Activated CD4-positive, alpha-beta T cell treated with anti-CD3 and anti-CD28 coated beads, Interleukin-2, amount 10 ng/mL, durations not matched to agents 7 days and 5 days (primary cell): ENCODE data around the gene R3HDM1. TPM values are rescaled to one million over a fixed set of nuclear protein-coding genes. Genes with fewer than 3 reads are reported as not detected.
"Not testable (repeated sequence)": the region's sequence is repeated elsewhere in the genome, so short reads cannot be mapped to it uniquely, and the experiment has no call there.

Source experiments
- CTCF ChIA-PET: fragments of 350-600 bp; sonication (Branson Sonifier 250); formaldehyde crosslinking; loops from one replicate; lab custom pipeline; 2021; ENCODE audit warnings: antibody characterized with exemption; lab: Charles Lee
- POLR2A ChIA-PET: fragments of 350-600 bp; sonication (Branson Sonifier 250); formaldehyde crosslinking; loops from one replicate; lab custom pipeline; 2021; ENCODE audit warnings: antibody characterized with exemption; lab: Charles Lee
- DNase-seq: peaks from one replicate; pipeline ENCODE4 v3.0.0-alpha.2; 2020
- H3K27ac Mint-ChIP-seq: one replicate; pipeline ENCODE4 v1.8.0; 2021; ENCODE audit warnings: mild to moderate bottlenecking, moderate library complexity, mixed read lengths
- H3K27me3 Mint-ChIP-seq: one replicate; pipeline ENCODE4 v1.8.0; 2021; ENCODE audit warnings: mixed read lengths
- H3K36me3 Mint-ChIP-seq: one replicate; pipeline ENCODE4 v1.8.0; 2021; ENCODE audit warnings: low read depth, mixed read lengths
- H3K4me1 Mint-ChIP-seq: one replicate; pipeline ENCODE4 v1.8.0; 2021; ENCODE audit warnings: mixed read lengths
- H3K4me3 Mint-ChIP-seq: one replicate; pipeline ENCODE4 v1.8.0; 2021; ENCODE audit warnings: mild to moderate bottlenecking, moderate library complexity, mixed read lengths
- H3K9me3 Mint-ChIP-seq: one replicate; pipeline ENCODE4 v1.8.0; 2021; ENCODE audit warnings: mixed read lengths
- total RNA-seq, 2 experiments: library from RNA; stranded (reverse); gene quantifications; one replicate each; pipeline ENCODE4 v1.2.3, GENCODE V29; 2021

R3HDM1 gene
- total RNA-seq, 2 experiments from 2014 or later, result 52.3 to 52.5 TPM

DNA sequence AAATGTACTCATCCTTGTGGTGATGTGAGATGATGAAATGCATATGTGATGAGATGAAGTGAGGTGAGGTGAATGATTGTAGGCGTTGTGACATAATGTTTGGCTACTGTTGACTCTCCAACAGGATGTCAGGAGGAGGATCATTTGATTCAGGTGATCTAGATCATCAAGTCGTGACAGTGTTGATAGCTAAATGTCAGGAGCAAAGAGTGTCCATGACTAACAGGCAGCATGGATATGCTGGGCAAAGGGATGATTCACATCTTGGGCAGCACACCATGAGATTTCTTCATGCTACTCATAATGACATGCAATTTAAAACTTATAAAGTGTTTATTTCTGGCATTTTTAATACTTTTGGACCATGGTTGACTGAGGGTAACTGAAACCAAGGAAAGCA, 170.2 kb downstream of the R3HDM1 start:
- ChIA-PET POLR2A (no interaction called here), CTCF (interaction anchor here (1.5 kb wide), 1 partner anchor 8 kb away, joined by 6 read pairs; no protein-coding TSS in a partner anchor)
- Mint-ChIP-seq H3K4me1 (no peaks in the 10 kb centered on the region), H3K27ac (no peak overlapping the region), H3K9me3 (no peaks in the 10 kb centered on the region), H3K36me3 (no peaks in the 10 kb centered on the region), H3K27me3 (no peaks in the 10 kb centered on the region), H3K4me3 (no peak overlapping the region)
- DNase-seq, result no peak

DNA sequence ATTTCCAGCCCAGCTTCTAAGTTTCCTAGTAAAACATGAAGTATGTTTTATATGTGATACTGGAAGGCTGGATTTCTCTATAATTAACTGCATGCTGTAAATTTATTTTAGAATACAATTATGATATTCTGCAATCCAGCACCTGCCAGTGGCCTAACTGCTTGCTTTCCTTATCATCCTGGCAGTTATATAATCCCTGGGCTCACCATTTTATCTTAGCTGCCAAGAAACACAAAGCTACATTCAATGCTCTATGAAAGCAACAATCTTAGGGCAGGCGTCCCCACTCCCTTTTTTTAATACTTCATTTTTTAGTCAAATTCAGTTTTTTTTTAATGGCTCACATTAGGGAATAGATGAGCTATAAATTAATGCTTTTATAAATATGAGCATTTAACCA, 172.0 kb downstream of the R3HDM1 start:
- ChIA-PET POLR2A (no interaction called here), CTCF (interaction anchor here (1.4 kb wide), 1 partner anchor 699 kb away, joined by 3 read pairs; no protein-coding TSS in a partner anchor)
- H3K4me3 Mint-ChIP-seq, result no peak overlapping the region
- H3K27ac Mint-ChIP-seq, result no peak overlapping the region
- H3K4me1 Mint-ChIP-seq, result no peaks in the 10 kb centered on the region
- H3K27me3 Mint-ChIP-seq, result no peaks in the 10 kb centered on the region
- H3K36me3 Mint-ChIP-seq, result no peaks in the 10 kb centered on the region
- H3K9me3 Mint-ChIP-seq, result no peaks in the 10 kb centered on the region
- no peak for DNase-seq

DNA sequence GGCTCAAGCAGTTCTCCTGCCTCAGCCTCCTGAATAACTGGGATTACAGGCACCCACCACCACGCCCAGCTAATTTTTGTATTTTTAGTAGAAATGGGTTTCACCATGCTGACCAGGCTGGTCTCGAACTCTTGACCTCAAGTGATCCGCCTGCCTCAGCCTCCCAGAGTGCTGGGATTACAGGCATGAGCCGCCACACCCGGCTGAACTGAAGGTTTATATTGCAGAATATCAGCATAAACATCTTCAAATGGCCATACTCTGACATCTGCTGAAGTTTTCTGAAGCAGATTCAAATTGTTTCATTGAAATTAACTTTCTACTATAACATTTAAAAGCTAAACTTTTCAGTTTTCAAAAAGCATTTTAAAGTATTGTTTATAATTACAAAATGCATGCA, 172.8 kb downstream of the R3HDM1 start:
- POLR2A ChIA-PET, H3K36me3 Mint-ChIP-seq, H3K4me3 Mint-ChIP-seq, H3K27ac Mint-ChIP-seq, DNase-seq, H3K9me3 Mint-ChIP-seq, H3K4me1 Mint-ChIP-seq, H3K27me3 Mint-ChIP-seq: not testable (repeated sequence)
- CTCF ChIA-PET, result interaction anchor here (0.7 to 1.4 kb wide), 2 partner anchors 700 to 1272 kb away, joined by 3 to 4 read pairs; no protein-coding TSS in a partner anchor

DNA sequence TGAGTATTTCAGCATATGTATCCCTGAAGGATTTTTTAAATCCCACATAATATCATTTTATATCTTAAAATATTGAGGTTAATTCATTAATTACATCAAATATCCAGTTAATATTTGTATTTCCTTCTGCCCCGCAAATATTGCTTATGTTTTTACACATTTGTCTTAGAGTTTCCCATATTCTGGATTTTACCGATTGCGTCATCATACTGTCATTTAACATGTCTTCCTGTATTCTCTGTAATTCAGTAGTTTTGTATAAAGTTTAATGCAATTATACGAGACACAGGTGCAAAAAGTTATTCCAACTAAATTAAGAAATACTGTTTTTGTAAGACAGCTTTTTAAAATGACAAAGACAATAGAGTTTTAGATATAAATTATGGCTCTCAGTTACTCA, 176.9 kb downstream of the R3HDM1 start:
- POLR2A ChIA-PET, result no interaction called here
- peaks cover 6% of the 10 kb centered on the region for H3K36me3 Mint-ChIP-seq
- DNase-seq, result no peak
- H3K4me1 Mint-ChIP-seq, result peaks cover 2% of the 10 kb centered on the region
- H3K9me3 Mint-ChIP-seq, result no peaks in the 10 kb centered on the region
- CTCF ChIA-PET, result interaction anchor here (0.6 to 2.6 kb wide), 2 partner anchors 232 to 704 kb away, joined by 5 to 16 read pairs; no protein-coding TSS in a partner anchor
- no peak overlapping the region for H3K27ac Mint-ChIP-seq
- no peak overlapping the region for H3K4me3 Mint-ChIP-seq
- no peaks in the 10 kb centered on the region for H3K27me3 Mint-ChIP-seq

DNA sequence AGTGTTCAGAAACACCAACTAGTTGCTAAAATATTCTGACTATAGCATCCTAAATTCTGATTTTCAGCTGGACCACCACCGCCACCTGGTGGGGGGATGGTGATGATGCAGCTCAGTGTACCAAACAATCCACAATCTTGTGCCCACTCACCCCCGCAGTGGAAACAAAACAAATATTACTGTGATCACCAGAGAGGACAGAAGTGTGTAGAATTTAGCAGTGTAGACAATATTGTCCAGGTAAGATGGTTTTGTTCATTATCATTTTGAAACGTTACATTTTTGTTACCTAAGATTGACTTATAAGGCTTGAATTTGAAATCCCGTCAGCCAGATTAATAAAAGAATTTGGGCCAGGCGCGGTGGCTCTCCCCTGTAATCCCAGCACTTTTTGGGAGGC, 178.7 kb downstream of the R3HDM1 start:
- ChIA-PET CTCF (interaction anchor here (0.7 to 2.6 kb wide), 12 partner anchors 9 to 706 kb away, joined by 3 to 16 read pairs (median 4); no protein-coding TSS in a partner anchor), POLR2A (no interaction called here)
- peak; percentile 77 for DNase-seq
- no peak overlapping the region for H3K4me3 Mint-ChIP-seq
- no peaks in the 10 kb centered on the region for H3K9me3 Mint-ChIP-seq
- no peak overlapping the region for H3K27ac Mint-ChIP-seq
- peaks cover 2% of the 10 kb centered on the region for H3K4me1 Mint-ChIP-seq
- peaks cover 12% of the 10 kb centered on the region for H3K36me3 Mint-ChIP-seq
- H3K27me3 Mint-ChIP-seq, result no peaks in the 10 kb centered on the region

DNA sequence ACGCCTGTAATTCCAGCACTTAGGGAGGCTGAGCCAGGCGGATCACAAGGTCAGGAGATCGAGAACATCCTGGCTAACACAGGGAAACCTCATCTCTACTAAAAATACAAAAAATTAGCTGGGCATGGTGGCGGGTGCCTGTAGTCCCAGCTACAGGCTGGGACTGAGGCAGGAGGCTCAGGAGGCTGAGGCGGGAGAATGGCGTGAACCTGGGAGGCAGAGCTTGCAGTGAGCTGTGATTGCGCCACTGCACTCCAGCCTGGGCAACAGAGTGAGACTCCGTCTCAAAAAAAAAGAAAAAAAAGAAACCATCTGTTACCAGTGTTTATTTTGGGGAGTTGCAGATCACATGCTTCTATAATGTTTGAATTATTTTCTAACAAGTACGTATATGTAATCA, 183.8 kb downstream of the R3HDM1 start:
- peaks cover 19% of the 10 kb centered on the region for H3K36me3 Mint-ChIP-seq
- CTCF ChIA-PET, DNase-seq, H3K27me3 Mint-ChIP-seq, H3K27ac Mint-ChIP-seq, H3K4me1 Mint-ChIP-seq, H3K4me3 Mint-ChIP-seq, H3K9me3 Mint-ChIP-seq, POLR2A ChIA-PET: not testable (repeated sequence)

DNA sequence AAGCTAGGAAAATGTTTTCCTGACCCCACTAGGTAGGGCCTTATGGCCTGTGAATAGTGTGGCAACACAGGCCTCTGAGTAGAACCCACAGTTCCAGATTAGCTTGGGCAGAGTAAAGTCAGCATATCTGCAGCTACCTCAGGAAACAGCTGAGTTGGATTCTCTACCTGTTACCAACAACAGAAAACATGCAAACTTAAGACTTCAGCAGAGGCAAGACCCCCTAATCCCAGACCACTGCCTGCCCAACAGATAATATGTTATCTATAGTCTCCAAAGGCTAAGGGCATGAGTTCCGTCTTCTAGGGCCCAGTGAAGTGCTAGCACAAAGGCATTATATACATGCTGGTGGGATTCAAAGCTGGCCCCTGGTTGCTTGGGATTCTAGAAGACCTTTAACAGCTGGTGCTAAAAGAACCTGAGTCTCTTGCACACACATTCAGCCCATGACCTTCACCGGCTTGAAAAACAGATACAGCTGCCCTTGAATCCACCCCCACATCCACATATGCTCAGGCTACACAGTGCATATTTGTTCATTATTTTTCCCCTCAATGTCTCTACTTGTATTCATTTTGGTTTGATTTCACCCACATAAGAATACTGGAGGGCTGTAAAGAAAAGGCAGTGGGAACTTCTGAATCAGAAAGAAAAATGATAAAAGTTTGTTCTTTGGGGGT, 196.9 kb downstream of the R3HDM1 start:
- no peak overlapping the region for H3K27ac Mint-ChIP-seq
- no peak for DNase-seq

DNA sequence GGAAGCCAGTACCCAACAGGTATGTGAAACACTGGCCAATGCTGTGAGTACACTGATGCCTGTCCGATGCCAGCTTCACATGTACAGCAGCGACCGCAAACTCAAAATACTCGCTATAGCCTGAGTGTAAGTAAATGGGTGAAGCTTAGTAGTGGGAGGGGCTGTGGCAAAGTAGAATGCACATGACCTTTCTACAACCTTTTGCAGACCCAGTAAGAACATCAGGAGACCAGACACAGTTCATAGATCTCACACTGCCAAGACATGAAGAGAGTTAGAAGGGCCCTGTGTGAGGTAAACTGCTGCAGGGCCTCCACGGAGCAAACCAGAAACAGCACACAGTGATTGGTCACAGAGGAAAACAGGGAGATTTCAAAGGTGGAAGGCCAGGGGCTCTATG, 201.3 kb downstream of the R3HDM1 start:
- no peaks in the 10 kb centered on the region for H3K36me3 Mint-ChIP-seq

More for the DNA sequence above, 196.9 kb downstream of the R3HDM1 start:
- peaks cover 22% of the 10 kb centered on the region for H3K36me3 Mint-ChIP-seq
- no peak overlapping the region for H3K4me3 Mint-ChIP-seq
- ChIA-PET CTCF (interaction anchor here (0.6 kb wide), 1 partner anchor 707 kb away, joined by 5 read pairs; no protein-coding TSS in a partner anchor), POLR2A (no interaction called here)
- peaks cover 5% of the 10 kb centered on the region for H3K4me1 Mint-ChIP-seq
- H3K27me3 Mint-ChIP-seq, result no peaks in the 10 kb centered on the region
- no peaks in the 10 kb centered on the region for H3K9me3 Mint-ChIP-seq

DNA sequence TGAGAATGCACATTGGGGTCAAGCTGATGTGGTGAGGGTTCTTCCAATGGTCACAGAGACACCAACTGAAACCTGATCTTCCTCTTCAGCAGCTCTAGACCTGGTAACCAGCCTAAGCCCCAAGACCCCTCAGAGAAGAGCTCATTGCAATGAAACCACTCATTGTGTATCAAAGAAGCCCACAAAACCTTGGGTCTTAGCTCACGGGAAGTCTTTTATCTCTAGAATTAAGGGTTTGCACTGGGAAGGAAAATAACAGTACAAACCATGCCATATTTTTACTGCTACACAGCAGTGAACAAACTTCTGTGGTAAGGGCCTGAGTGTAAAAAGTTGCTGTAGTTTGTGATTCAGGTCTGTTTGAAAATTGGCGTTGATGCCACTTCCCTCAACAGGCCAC, 201.8 kb downstream of the R3HDM1 start:
- no peak for DNase-seq
- no peak overlapping the region for H3K27ac Mint-ChIP-seq
- peaks cover 8% of the 10 kb centered on the region for H3K4me1 Mint-ChIP-seq
- POLR2A ChIA-PET, result no interaction called here
- no peaks in the 10 kb centered on the region for H3K9me3 Mint-ChIP-seq
- no peaks in the 10 kb centered on the region for H3K27me3 Mint-ChIP-seq
- no peak overlapping the region for H3K4me3 Mint-ChIP-seq
- CTCF ChIA-PET, result interaction anchor here (1.4 kb wide), 1 partner anchor 8 kb away, joined by 3 read pairs; the partner anchor contains the start of gene UBXN4
- no peaks in the 10 kb centered on the region for H3K36me3 Mint-ChIP-seq

More for the DNA sequence above, 201.3 kb downstream of the R3HDM1 start:
- H3K27ac Mint-ChIP-seq, result no peak overlapping the region
- peaks cover 8% of the 10 kb centered on the region for H3K4me1 Mint-ChIP-seq
- H3K27me3 Mint-ChIP-seq, result no peaks in the 10 kb centered on the region
- CTCF ChIA-PET, result interaction anchor here (1.4 kb wide), 1 partner anchor 9 kb away, joined by 3 read pairs; the partner anchor contains the start of gene UBXN4
- DNase-seq, result no peak
- POLR2A ChIA-PET, result no interaction called here
- no peak overlapping the region for H3K4me3 Mint-ChIP-seq
- no peaks in the 10 kb centered on the region for H3K9me3 Mint-ChIP-seq

DNA sequence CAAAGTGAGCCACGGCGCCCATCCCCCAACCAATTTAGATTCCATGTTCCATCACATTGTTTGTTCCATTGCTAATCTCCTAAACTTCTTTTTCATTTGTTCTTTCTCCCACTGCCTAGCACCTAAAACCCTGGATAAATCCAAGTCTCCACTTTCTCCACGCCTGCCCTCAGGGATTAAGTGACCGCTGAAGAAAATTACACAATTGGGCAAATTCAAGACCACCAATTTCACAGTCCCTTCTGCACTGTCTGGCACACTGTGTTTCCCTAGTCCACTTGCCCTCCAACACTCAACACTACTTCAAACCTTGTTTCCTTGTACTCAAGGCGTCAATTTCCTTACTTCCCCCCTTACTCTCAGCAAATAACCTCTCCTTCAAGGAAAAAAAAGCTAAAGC, 205.3 kb downstream of the R3HDM1 start:
- DNase-seq, result no peak
- no peaks in the 10 kb centered on the region for H3K27me3 Mint-ChIP-seq
- H3K4me1 Mint-ChIP-seq, result peaks cover 9% of the 10 kb centered on the region
- H3K4me3 Mint-ChIP-seq, result no peak overlapping the region
- ChIA-PET POLR2A (no interaction called here), CTCF (no interaction called here)
- no peak overlapping the region for H3K27ac Mint-ChIP-seq
- peaks cover 2% of the 10 kb centered on the region for H3K9me3 Mint-ChIP-seq
- H3K36me3 Mint-ChIP-seq, result no peaks in the 10 kb centered on the region

DNA sequence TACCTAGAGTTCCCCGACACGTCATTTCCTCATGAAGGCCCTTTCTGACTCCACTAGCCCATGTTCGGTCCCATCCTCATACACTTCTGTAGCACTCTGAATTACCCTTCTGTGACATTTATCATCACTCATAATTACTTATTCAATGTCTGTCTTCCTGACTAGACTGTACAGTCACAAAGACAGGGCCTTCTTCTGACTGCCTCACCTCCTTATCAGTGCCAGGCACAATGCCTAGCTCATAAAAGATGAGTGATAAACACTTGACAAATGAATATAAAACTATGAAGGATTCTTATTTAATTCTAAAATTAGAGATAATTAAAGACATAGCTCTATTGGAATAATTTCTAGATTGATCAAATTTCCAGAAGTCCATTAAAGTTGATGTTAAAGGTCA, 208.9 kb downstream of the R3HDM1 start:
- no peak for DNase-seq
- CTCF ChIA-PET, result interaction anchor here (0.6 to 1.5 kb wide), 6 partner anchors 17 to 650 kb away, joined by 3 to 5 read pairs (median 3); partner anchors contain the start of gene MCM6
- no peaks in the 10 kb centered on the region for H3K27me3 Mint-ChIP-seq

DNA sequence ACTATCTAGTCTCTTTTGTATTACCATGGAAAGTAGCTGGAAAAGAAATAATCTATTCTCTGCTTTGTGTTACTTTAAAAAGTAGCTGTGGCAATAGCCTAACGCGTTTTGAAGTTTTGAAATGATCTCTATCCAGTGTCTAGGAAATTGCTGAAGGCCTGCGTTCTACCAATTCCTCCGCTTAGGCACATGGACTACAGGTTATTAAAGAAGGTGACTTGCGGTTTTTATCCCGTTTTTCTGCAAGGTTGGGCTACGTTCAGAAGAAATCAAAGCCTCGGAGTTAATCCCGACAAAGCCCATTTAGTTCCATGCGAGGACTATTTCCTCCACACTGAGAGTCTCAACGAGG, 209.7 kb downstream of the R3HDM1 start:
- ChIA-PET POLR2A (interaction anchor here (1.0 kb wide), 1 partner anchor 135 kb away, joined by 3 read pairs; no protein-coding TSS in a partner anchor), CTCF (interaction anchor here (0.8 to 1.5 kb wide), 5 partner anchors 9 to 643 kb away, joined by 3 to 5 read pairs (median 3); no protein-coding TSS in a partner anchor)
- Mint-ChIP-seq H3K9me3 (peaks cover 2% of the 10 kb centered on the region), H3K27me3 (no peaks in the 10 kb centered on the region), H3K27ac (no peak overlapping the region), H3K36me3 (peaks cover 24% of the 10 kb centered on the region), H3K4me3 (peak overlapping the region; percentile 95), H3K4me1 (peaks cover 19% of the 10 kb centered on the region)
- no peak for DNase-seq

More for the DNA sequence above, 208.9 kb downstream of the R3HDM1 start:
- POLR2A ChIA-PET, result no interaction called here
- Mint-ChIP-seq H3K4me1 (peaks cover 15% of the 10 kb centered on the region), H3K27ac (no peak overlapping the region), H3K4me3 (no peak overlapping the region), H3K9me3 (peaks cover 2% of the 10 kb centered on the region), H3K36me3 (peaks cover 18% of the 10 kb centered on the region)
